COLO829 (cell line): ENCODE results near the gene CARD19.

Experiments
- DNase-seq: peaks from one replicate; pipeline ENCODE4 v3.0.0; 2012; ENCODE audit warnings: low spot score

Gene CARD19

GRCh38 chr9:93161786-93162562 is 66.0 kb downstream of the CARD19 start:
- DNase-seq: no peak
